H1 (cell line): ENCODE measurements around the gene ZC3H18. TPM values are rescaled to one million over a fixed set of nuclear protein-coding genes. Genes with fewer than 3 reads are reported as not detected.

ENCODE experiments used
- CTCF ChIA-PET: fragments of 300-600 bp; sonication (Branson Sonifier 250); formaldehyde crosslinking; loops from one replicate; lab custom pipeline; 2021; ENCODE audit not compliant: partially characterized antibody; lab: Charles Lee
- POLR2A ChIA-PET: fragments of 300-600 bp; sonication (Branson Sonifier 250); formaldehyde crosslinking; loops from one replicate; lab custom pipeline; 2021; ENCODE audit warnings: inconsistent platforms; ENCODE audit not compliant: partially characterized antibody; lab: Charles Lee
- DNase-seq, 2 experiments: peaks; one replicate each; pipeline versions ENCODE4 v3.0.0 to v3.0.0-alpha.2; 2010 to 2022; ENCODE audit warnings: low spot score in 2 of 2, low read depth in 1 of 2, mixed read lengths in 1 of 2
- FAIRE-seq: peaks from 2 replicates; lab custom pipeline; 2011; peaks lifted over from hg19 to GRCh38; lab: Jason Lieb, UNC
- H2AFZ ChIP-seq: 2 replicates; pipeline ENCODE4 v1.8.1; 2012; ENCODE audit warnings: low read length, inconsistent platforms
- H2AK5ac ChIP-seq: 2 replicates; pipeline ENCODE4 v1.6.1; 2013; ENCODE audit warnings: low read depth, low read length
- H2BK120ac ChIP-seq: replicated peaks from 2 replicates; pipeline ENCODE3; 2013; ENCODE audit warnings: low read depth, low read length, inconsistent platforms
- H2BK12ac ChIP-seq: 2 replicates; pipeline ENCODE4 v1.6.1; 2013; ENCODE audit warnings: low read depth, low read length
- H2BK15ac ChIP-seq: 2 replicates; pipeline ENCODE4 v1.6.1; 2013; ENCODE audit warnings: low read length
- H2BK20ac ChIP-seq: 2 replicates; pipeline ENCODE4 v1.6.1; 2013; ENCODE audit warnings: low read length
- H2BK5ac ChIP-seq: 2 replicates; pipeline ENCODE4 v1.6.1; 2013; ENCODE audit warnings: low read depth, low read length
- H3K14ac ChIP-seq: 2 replicates; pipeline ENCODE4 v1.6.1; 2013; ENCODE audit warnings: inconsistent platforms; ENCODE audit not compliant: insufficient read length
- H3K18ac ChIP-seq: 2 replicates; pipeline ENCODE4 v1.6.1; 2013; ENCODE audit warnings: low read length; ENCODE audit errors: extremely low read depth
- H3K23ac ChIP-seq: 2 replicates; pipeline ENCODE4 v1.6.1; 2013; ENCODE audit warnings: inconsistent platforms; ENCODE audit not compliant: insufficient read length
- H3K23me2 ChIP-seq: 2 replicates; pipeline ENCODE4 v1.6.1; 2013; ENCODE audit warnings: low read depth, low read length
- H3K27ac ChIP-seq: 2 replicates; pipeline ENCODE4 v1.6.1; 2011; ENCODE audit warnings: low read depth, low read length, inconsistent platforms
- H3K27me3 ChIP-seq, 4 experiments: replicated peaks in 1 of 4; 1 replicate in 1 of 4; 2 replicates in 3 of 4; pipeline versions ENCODE4 v1.6.1 to v1.8.1; 2011 to 2013; ENCODE audit warnings: low read length in 3 of 4, mild to moderate bottlenecking in 3 of 4, inconsistent platforms in 2 of 4, mixed read lengths in 2 of 4, moderate library complexity in 1 of 4; ENCODE audit not compliant: control insufficient read depth in 3 of 4, insufficient read depth in 3 of 4; ENCODE audit errors: extremely low read depth in 1 of 4
- H3K36me3 ChIP-seq, 4 experiments: 2 replicates each; pipeline versions ENCODE4 v1.6.1 to v1.8.1; 2011 to 2013; ENCODE audit warnings: mild to moderate bottlenecking in 4 of 4, low read length in 3 of 4, moderate library complexity in 2 of 4, control low read depth in 1 of 4, inconsistent platforms in 1 of 4; ENCODE audit not compliant: insufficient read depth in 4 of 4, control insufficient read depth in 2 of 4
- H3K4ac ChIP-seq: replicated peaks from 2 replicates; pipeline ENCODE3; 2013; ENCODE audit warnings: low read length, low read depth, mixed read lengths, inconsistent platforms; ENCODE audit not compliant: insufficient read length
- H3K4me1 ChIP-seq, 4 experiments: replicated peaks in 1 of 4; 1 replicate in 1 of 4; 2 replicates in 3 of 4; pipeline versions ENCODE4 v1.6.1 to v1.8.1; 2011 to 2013; ENCODE audit warnings: low read length in 3 of 4, inconsistent platforms in 2 of 4, mixed read lengths in 1 of 4; ENCODE audit not compliant: insufficient read depth in 4 of 4, control insufficient read depth in 3 of 4
- H3K4me2 ChIP-seq, 2 experiments: 2 replicates each; pipeline versions ENCODE4 v1.6.1 to v1.8.1; 2011 to 2013; ENCODE audit warnings: low read depth in 2 of 2, low read length in 2 of 2, control low read depth in 1 of 2, inconsistent platforms in 1 of 2, mild to moderate bottlenecking in 1 of 2; ENCODE audit not compliant: insufficient read depth in 1 of 2
- H3K4me3 ChIP-seq, 4 experiments: fragments of 200-600, 300-600 bp in 1 of 4; sonication (generic), shearing (Covaris generic), sonication (Bioruptor Twin) in 1 of 4; 2 replicates each; pipeline versions ENCODE4 v1.5.1 to v1.8.1; 2011 to 2016; ENCODE audit warnings: low read length in 4 of 4, low read depth in 3 of 4, control low read depth in 2 of 4, inconsistent platforms in 2 of 4, mild to moderate bottlenecking in 2 of 4, mixed read lengths in 1 of 4, moderate library complexity in 1 of 4; ENCODE audit not compliant: insufficient read depth in 2 of 4; ENCODE audit errors: extremely low read depth in 1 of 4
- H3K56ac ChIP-seq: replicated peaks from 2 replicates; pipeline ENCODE3; 2013; ENCODE audit warnings: low read depth, mild to moderate bottlenecking, mixed read lengths, low read length, inconsistent platforms; ENCODE audit not compliant: insufficient read length
- H3K79me1 ChIP-seq: 2 replicates; pipeline ENCODE4 v1.6.1; 2013; ENCODE audit warnings: low read depth, low read length, control low read depth
- H3K79me2 ChIP-seq, 2 experiments: 2 replicates each; pipeline versions ENCODE4 v1.6.1 to v1.8.1; 2012 to 2013; ENCODE audit warnings: low read length in 2 of 2, mild to moderate bottlenecking in 2 of 2, inconsistent platforms in 1 of 2; ENCODE audit not compliant: insufficient read depth in 2 of 2, control insufficient read depth in 1 of 2
- H3K9ac ChIP-seq, 4 experiments: replicated peaks in 1 of 4; 1 replicate in 1 of 4; 2 replicates in 3 of 4; pipeline versions ENCODE4 v1.6.1 to v1.8.1; 2011 to 2013; ENCODE audit warnings: low read depth in 3 of 4, low read length in 3 of 4, control low read depth in 2 of 4, mild to moderate bottlenecking in 2 of 4, moderate library complexity in 2 of 4, inconsistent platforms in 1 of 4; ENCODE audit errors: extremely low read depth in 1 of 4
- H3K9me3 ChIP-seq, 2 experiments: 2 replicates each; pipeline versions ENCODE4 v1.6.1 to v1.8.1; 2012 to 2013; ENCODE audit warnings: mild to moderate bottlenecking in 2 of 2, moderate library complexity in 2 of 2, control low read depth in 1 of 2, inconsistent platforms in 1 of 2, low read depth in 1 of 2, low read length in 1 of 2, mixed read lengths in 1 of 2; ENCODE audit not compliant: insufficient read depth in 2 of 2
- H4K20me1 ChIP-seq, 2 experiments: replicated peaks in 1 of 2; 2 replicates each; pipeline versions ENCODE3 to v1.8.1; 2011 to 2013; ENCODE audit warnings: inconsistent platforms in 2 of 2, low read length in 2 of 2, mild to moderate bottlenecking in 1 of 2; ENCODE audit not compliant: insufficient read depth in 2 of 2, control insufficient read depth in 1 of 2
- H4K5ac ChIP-seq: 2 replicates; pipeline ENCODE4 v1.6.1; 2013; ENCODE audit warnings: low read length, low read depth, mixed read lengths, inconsistent platforms; ENCODE audit not compliant: insufficient read length
- H4K8ac ChIP-seq: 2 replicates; pipeline ENCODE4 v1.8.0; 2013; ENCODE audit warnings: mild to moderate bottlenecking, moderate library complexity, low read length, inconsistent platforms; ENCODE audit not compliant: insufficient read depth; ENCODE audit errors: extremely low read depth
- H4K91ac ChIP-seq: replicated peaks from 2 replicates; pipeline ENCODE3; 2013; ENCODE audit warnings: low read length, mixed read lengths, inconsistent platforms; ENCODE audit not compliant: insufficient read length
- CHD1 ChIP-seq: IDR thresholded peaks from 2 replicates; pipeline ENCODE4 v1.6.1; 2012; ENCODE audit warnings: low read depth, low read length, improper control_type of control experiment
- EGR1 ChIP-seq: IDR thresholded peaks from 2 replicates; pipeline ENCODE4 v1.6.1; 2011; ENCODE audit warnings: low read depth, low read length, borderline replicate concordance
- FOSL1 ChIP-seq: IDR thresholded peaks from 2 replicates; pipeline ENCODE4 v1.6.1; 2011; ENCODE audit warnings: mild to moderate bottlenecking, low read depth, low read length, moderate library complexity; ENCODE audit not compliant: insufficient read depth
- JUND ChIP-seq: IDR thresholded peaks from 2 replicates; pipeline ENCODE4 v1.6.1; 2011; ENCODE audit warnings: mild to moderate bottlenecking, improper control_type of control experiment, low read length
- NRF1 ChIP-seq: IDR thresholded peaks from 2 replicates; pipeline ENCODE4 v1.6.1; 2011; ENCODE audit warnings: mild to moderate bottlenecking, low read depth, low read length, improper control_type of control experiment
- POLR2A ChIP-seq, 2 experiments: IDR thresholded peaks; 1 replicate in 1 of 2; 2 replicates in 1 of 2; pipeline ENCODE4 v1.6.1; 2011; ENCODE audit warnings: low read depth in 2 of 2, low read length in 2 of 2, mild to moderate bottlenecking in 2 of 2; ENCODE audit errors: control extremely low read depth in 1 of 2
- RNF2 ChIP-seq: fragments of 200-900, 300-1000 bp; sonication (generic); IDR thresholded peaks from 2 replicates; pipeline ENCODE4 v1.7.1; 2016; ENCODE audit warnings: borderline replicate concordance, low read depth, mild to moderate bottlenecking, antibody characterized with exemption, low read length; ENCODE audit not compliant: poor library complexity, severe bottlenecking; ENCODE audit errors: missing control alignments
- SIX5 ChIP-seq: IDR thresholded peaks from 2 replicates; pipeline ENCODE4 v1.6.1; 2011; ENCODE audit warnings: mild to moderate bottlenecking, low read depth, low read length
- TBP ChIP-seq: IDR thresholded peaks from 2 replicates; pipeline ENCODE4 v1.6.1; 2011; ENCODE audit warnings: low read depth, low read length, improper control_type of control experiment
- WGBS, 2 experiments: shearing (Covaris generic) in 1 of 2; methylation state at CpG; one replicate each; pipeline versions ENCODE4 v1.1.6 to v1.1.7; 2013 to 2015; ENCODE audit warnings: low lambda C conversion rate in 2 of 2, mixed read lengths in 2 of 2, inconsistent platforms in 1 of 2, low coverage in 1 of 2, missing lambda C conversion rate in 1 of 2; ENCODE audit not compliant: insufficient replicate concordance in 2 of 2, insufficient coverage in 1 of 2, insufficient read length in 1 of 2; ENCODE audit errors: extremely low coverage in 1 of 2, missing lambda C conversion rate in 1 of 2; 5-methylcytosine and 5-hydroxymethylcytosine counted together
- polyA plus RNA-seq, 7 experiments: library from polyadenylated mRNA; depleted of rRNA in 3 of 7; stranded (reverse) in 5 of 7; unstranded in 2 of 7; fragments of >200 nt in 5 of 7; fragments of 200-250 nt in 2 of 7; gene quantifications; 1 replicate in 5 of 7; 2 replicates in 1 of 7; 4 replicates in 1 of 7; pipeline versions ENCODE4 v1.2.1 to v1.2.3, GENCODE V29; 2011 to 2013; ENCODE audit warnings: missing spikeins in 2 of 7, mixed read lengths in 2 of 7
- total RNA-seq: library from RNA; stranded (reverse); fragmentation: NEBNext Ultra II Directional; extraction: Animal tissue kit (Norgen Biotek cat#: 25700); gene quantifications from 2 replicates; pipeline ENCODE4 v1.2.1, GENCODE V29; 2021

ZC3H18 gene
- total and polyA plus RNA-seq, 2 of the 8 experiments (the other 6 are each of a cell fraction or from before 2014, with no cell fraction given), result 12.1 to 73.2 TPM

GRCh38 chr16:88646345-88647034 lies 76.3 kb downstream of the ZC3H18 start:
- Histone ChIP-seq H4K20me1 (peaks cover 2 to 12% of the 10 kb centered on the region in 2 experiments), H3K4ac (no peak overlapping the region), H3K18ac (no peak overlapping the region), H3K4me2 (no peak overlapping the region), H3K36me3 (peaks cover 0 to 5% (median 0%) of the 10 kb centered on the region in 4 experiments; a peak in 1 of 8 replicates), H3K14ac (no peak overlapping the region), H2BK15ac (no peak overlapping the region), H4K91ac (no peak overlapping the region), H3K9me3 (no peaks in the 10 kb centered on the region), H3K56ac (no peak overlapping the region), H3K23me2 (peaks cover 10% of the 10 kb centered on the region; the same call in 1 of the 2 replicates), H3K27me3 (no peaks in the 10 kb centered on the region), H3K79me1 (peaks cover 8% of the 10 kb centered on the region), H3K4me1 (peaks cover 0 to 11% (median 6%) of the 10 kb centered on the region in 4 experiments; a peak in 5 of 7 replicates), H2BK20ac (no peak overlapping the region), H2BK120ac (no peak overlapping the region), H2AFZ (no peak overlapping the region), H3K23ac (no peak overlapping the region), H3K9ac (no peak overlapping the region), H2AK5ac (no peak overlapping the region), H4K8ac (peak overlapping the region; percentile 64), H3K79me2 (no peaks in the 10 kb centered on the region; a peak in 1 of 4 replicates), H2BK5ac (peak overlapping the region; percentile 66; the same call in 1 of the 2 replicates), H2BK12ac (no peak overlapping the region), H3K27ac (no peak overlapping the region), H4K5ac (no peak overlapping the region), H3K4me3 (no peak overlapping the region)
- no peak for DNase-seq
- TF ChIP-seq RNF2 (no peak), SIX5 (no peak), JUND (no peak), POLR2A (IDR thresholded peaks at IDR 0.05; ENCODE audit: control extremely low read depth in 1 of 2, low read depth in 2 of 2, low read length in 2 of 2) (no peak), CHD1 (no peak), FOSL1 (no peak), EGR1 (no peak), NRF1 (no peak), TBP (no peak)
- CTCF ChIA-PET, result no interaction called here
- POLR2A ChIA-PET, result interaction anchor here (0.7 to 4.9 kb wide), 4 partner anchors 7 to 36 kb away, joined by 3 to 35 read pairs (median 6); partner anchors contain the start of genes IL17C and MVD
- WGBS, 2 experiments, result 90% methylated on average over 21 of the region's 28 CpGs; no CpG with 5 or more reads in 1 of the 2 experiments
- FAIRE-seq, result no peak
